Fibroblast of skin of scalp (primary cell): ENCODE results near the gene NID2.
A peak's percentile ranks its signal among the peaks of the same experiment; 100 is the strongest.

Experiments used
- DNase-seq: peaks from one replicate; pipeline ENCODE4 v3.0.0-alpha.2; 2013

Gene NID2

DNA sequence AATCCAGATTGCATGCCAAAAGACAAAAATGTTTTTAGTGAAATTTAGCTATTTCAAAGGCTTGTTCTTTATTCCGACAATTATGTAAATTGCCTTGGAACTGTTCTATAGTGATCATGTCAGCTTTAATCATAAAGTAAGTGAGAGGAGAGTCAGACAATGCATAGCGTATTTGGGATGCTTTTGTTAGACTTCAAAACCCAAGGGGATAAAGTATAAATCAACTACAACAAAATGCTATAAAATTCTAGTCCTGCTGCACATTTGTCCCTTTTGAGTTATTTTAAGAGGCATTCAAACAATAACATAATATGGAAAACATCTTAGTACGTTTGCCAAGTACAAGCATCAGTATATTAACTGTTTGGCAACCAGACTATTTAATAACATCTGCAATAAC, 68.2 kb downstream of the NID2 start:
- peak; percentile 41 for DNase-seq

- DNase-seq = peak; percentile 59
These were observed 68.8 kb downstream of the NID2 start for GRCh38 chr14:52000019-52000582.

DNA sequence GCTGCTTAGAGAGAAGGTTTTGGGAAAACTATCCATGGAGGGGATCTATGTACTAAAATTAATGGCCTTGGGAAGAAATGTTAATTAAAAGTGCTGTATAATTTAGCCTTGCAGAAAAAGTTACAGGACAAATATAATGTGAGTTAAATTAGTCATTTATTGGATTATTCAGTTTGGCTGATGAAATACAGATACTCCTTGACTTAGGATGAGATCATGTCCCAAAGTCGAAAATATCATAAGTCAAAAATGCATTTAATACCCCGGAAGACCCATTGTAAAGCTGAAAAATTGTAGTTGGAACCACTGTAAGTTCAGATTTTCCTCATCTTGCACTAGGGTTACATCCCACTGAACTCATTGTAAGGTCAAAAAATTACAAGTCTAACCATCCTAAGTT, 69.8 kb downstream of the NID2 start:
- DNase-seq = peak; percentile 91

- no peak for DNase-seq
These were observed 70.5 kb downstream of the NID2 start for GRCh38 chr14:51998348-51998747.

- peak; percentile 54 for DNase-seq
These were observed 72.6 kb downstream of the NID2 start for GRCh38 chr14:51996148-51996746.

DNA sequence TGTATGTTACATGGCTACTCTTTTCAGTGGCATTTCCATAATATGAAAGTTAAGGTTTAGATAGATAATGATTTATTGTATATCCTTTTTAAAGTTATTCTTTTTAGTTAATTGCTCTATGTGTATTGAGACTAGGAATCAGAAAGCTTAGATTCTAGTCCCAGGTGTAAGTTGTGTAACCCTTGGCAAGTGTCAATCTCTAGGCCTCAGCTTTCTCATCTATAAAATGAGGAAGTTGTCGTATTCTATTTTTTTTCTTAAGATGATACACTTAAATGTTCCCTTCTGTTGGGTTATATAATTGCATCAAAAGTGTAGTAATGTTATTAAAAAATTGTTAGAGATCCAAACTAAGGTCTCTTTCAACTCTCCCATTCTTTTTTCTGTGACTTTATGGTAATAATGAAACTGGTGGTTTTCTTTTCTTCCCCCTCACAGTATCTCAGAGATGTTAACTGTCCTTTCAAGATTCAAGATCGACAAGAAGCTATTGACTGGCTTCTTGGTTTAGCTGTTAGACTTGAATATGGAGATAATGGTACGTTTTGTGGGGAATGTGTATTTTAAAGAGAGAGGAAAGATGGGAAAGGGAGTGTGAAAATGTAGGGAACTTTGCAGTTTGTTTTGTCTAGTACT, 75.5 kb downstream of the NID2 start:
- no peak for DNase-seq

DNA sequence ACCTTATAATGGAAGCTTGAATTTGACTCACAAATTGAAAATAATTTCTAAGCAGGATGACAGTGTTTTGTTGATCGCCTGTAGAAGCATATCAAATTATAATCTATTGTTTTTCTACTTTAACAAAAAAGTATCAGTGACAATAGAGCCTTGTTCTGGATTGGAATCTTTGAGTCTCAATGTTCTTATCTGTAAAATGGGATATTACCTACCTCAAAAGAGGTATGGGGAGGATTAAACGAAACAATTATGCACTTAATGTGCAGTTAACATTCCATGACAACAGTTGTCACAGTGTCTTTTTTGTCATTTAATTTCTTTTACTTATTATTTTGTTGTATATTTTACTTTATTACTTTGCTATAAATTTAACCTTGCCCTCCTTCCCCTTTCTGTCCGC, 78.4 kb downstream of the NID2 start:
- DNase-seq = no peak

GRCh38 chr14:51989293-51990234, 79.3 kb downstream of the NID2 start, which contains the start of gene RTRAF:
TSS of gene RTRAF (plus strand) at chr14:51989546. CDS start at chr14:51989640, 94 bp downstream.
- peak; percentile 93 for DNase-seq

DNA sequence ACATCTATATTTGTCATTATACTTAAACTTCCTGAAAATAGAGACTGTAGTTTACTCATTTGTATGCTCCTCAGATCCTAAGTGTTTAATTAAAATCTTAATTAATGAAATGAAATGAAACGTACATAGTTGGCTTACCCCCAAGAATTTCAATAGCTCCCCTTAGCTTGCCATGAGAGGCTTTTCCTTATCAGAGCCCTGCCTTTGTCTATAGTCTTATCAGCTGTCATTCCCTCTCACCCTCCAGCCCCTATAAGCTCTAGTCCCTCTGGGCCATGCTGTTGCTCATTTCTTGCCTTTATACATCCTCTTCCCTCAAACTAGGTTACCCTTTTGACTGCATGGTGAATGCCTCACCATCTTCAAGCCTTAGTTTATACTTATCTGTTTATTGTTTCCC, 80.6 kb downstream of the NID2 start:
- no peak for DNase-seq

- DNase-seq = no peak
These were observed 87.5 kb downstream of the NID2 start for GRCh38 chr14:51981218-51981854.

DNA sequence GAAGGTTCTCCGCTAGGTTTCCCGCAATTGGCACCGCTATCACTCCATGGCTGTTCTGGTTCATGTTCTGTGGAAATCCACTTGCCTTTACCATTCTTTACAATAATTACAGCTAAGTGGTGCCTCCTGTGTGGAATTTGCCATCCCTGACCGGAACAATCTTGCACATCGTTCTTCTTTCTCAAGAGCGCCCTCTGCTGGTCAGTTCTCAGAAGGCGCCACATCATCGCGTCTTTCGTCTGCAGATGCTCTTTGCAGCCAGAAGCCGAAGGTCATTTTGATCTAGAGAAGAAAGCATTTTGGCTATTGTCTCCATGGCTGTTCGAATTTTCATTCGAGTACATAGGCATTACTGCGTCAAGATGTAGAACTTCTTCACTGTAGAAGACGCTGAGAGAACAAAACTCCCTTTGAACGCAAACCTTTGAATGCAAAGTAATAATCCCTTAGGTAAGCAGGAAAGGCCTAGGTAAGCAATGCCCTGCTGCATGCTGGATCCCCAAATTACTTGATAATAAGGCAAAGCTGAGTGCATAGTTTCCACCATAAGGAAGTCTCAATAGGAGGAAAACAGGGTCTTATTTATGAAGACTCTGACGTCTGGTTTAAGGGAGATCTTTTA, 89.7 kb downstream of the NID2 start:
- DNase-seq = peak; percentile 75

GRCh38 chr14:51978681-51979085, 90.2 kb downstream of the NID2 start:
- DNase-seq = no peak

GRCh38 chr14:51977075-51977474, 91.8 kb downstream of the NID2 start:
- no peak for DNase-seq

- DNase-seq = no peak
These were observed 96.3 kb downstream of the NID2 start for GRCh38 chr14:51972566-51972965.

GRCh38 chr14:51969852-51970540, 98.9 kb downstream of the NID2 start:
- DNase-seq = no peak

- DNase-seq = peak; percentile 28
These were observed 101.3 kb downstream of the NID2 start for GRCh38 chr14:51967521-51967920.

DNA sequence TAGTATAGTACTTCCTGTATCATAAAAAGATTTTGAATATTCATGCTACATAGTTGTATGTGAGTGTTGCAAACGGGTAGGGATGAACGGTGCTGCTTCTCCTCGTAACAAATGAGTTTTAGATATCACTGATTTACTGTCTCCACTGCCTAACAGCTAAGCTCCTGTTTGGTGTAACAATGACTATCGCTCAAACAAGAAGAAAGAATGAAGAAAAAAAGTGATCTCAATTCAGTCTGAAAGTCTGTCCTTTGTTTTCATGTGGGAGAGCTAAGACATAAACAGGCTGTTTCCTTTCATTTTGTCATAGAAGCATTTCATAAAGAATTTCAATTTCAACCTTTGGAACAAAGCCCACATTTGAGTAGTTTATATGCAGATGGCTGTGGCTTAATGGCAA, 105.6 kb downstream of the NID2 start:
- peak; percentile 21 for DNase-seq

DNA sequence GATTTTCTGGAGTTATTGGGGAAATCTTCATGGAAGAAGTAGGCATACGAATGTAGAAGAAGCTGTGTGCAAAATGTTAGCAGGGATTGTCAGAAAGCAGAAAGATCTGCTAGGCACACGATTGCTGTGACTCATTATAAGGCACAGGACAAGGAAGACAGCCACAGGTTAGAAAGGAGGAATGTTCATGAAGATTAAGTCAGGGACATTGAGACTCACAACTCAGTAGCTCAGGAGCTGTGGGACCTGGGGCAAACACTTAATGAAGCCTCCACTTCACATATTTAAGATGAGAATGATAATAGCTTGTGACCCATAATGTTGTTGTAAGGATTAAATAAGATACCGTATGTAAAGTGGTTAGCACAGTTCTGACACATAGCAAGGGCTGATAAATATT, 106.1 kb downstream of the NID2 start:
- DNase-seq = peak; percentile 4

GRCh38 chr14:51960866-51961265, 108.0 kb downstream of the NID2 start:
- DNase-seq = no peak

DNA sequence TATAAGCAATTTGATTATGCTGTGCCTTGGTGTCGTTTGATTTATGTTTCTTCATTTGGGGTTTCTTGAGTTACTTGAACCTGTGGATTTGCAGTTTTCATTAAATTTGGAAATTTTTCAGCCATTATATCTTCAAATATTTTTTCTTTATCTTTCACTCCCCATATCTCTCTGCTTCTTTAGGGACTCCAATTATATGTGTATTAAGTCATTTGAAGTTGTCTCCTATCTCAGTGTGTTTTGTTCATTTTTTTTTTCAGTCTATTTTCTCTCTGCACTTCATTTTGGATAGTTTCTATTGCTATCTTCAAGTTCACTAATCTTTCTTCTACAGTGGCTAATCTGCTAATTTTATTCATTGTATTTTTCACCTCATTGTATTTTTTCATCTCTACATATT, 108.9 kb downstream of the NID2 start:
- DNase-seq = no peak

DNA sequence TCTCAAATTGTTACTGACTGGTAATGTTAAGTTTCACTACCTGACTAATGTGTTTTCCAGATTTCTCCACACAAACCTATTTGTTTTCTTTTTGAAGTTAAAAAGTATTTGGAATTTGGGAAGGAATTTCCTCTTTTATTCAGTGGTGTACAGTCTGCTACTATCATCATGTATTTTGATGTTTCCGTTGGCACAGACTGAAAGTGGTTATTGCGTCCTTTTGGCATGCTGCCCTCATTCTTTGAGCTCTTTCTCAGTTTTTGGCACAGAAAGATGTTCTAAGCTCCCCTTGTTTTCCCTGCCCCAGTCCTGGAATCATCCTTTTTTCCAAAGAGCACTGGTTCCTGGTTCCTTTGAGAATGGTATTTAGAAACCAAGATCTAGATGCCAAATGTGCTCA, 110.9 kb downstream of the NID2 start:
- DNase-seq = peak; percentile 67
